GM21390 (cell line): ENCODE measurements around the gene MRPS12.
"Not testable (repeated sequence)": the region's sequence is repeated elsewhere in the genome, so short reads cannot be mapped to it uniquely, and the experiment has no call there.

Experiments
- ATAC-seq: cut with Tn5 transposase; IDR thresholded peaks from one replicate; pipeline ENCODE4 v1.9.1; 2021; ENCODE audit not compliant: unreplicated experiment

The MRPS12 gene

DNA sequence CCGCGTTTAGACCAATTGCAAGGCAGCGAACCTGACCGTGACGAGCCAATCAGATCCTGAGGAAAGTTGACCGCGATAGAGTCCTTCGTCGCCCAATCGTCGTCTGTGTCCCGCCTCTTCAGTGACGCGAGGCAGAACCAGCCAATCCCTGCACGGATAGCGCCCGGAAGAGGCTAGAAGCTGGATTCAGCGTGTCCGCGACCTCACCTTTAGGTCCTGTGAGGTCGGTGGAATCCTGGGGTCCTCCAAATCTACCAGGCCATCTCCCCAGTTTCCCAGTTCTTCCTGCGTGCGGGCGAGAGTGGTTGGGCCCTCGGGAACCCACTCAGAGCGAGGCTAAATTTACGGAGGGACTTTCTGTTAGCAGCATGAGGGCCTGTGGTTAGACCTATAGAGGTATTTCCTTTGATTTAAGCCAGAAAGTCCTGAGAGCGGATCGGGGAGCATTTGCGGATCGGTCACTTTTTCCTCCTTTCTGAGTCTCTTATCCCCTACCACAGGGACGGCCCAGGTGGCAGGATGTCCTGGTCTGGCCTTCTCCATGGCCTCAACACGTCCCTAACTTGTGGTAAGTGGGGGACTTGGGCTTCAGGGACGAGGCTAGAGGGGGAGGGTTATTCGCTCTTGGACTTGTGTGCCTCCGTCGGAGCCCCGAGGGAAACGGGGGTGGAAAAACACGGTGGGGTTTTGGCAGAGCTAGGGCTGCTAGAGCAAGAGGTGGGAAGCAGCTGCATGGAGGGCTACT, at the start of gene MRPS12:
TSS of gene MRPS12 (plus strand) at position 169 of the 745 bp plus-strand sequence. CDS start at position 520, 351 bp downstream.
- peak; percentile 88 for ATAC-seq

DNA sequence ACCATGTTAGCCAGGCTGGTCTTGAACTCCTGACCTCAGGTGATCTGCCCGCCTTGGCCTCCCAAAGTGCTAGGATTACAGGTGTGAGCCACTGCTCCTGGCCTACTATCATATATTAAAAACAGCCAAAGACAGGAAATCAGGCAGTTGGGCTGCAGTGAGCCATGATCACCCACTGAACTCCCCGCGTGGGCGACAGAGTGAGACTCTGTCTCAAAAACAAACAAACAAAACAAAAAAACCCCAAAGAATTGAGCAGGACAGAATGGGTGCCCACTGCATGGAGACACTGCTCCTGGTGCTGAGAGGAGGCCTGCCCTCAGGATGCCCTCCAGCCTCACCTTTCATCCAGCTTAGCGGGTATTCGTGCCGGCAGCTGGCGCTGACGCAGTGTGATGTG, 47.5 kb upstream of the MRPS12 start:
- no peak for ATAC-seq

DNA sequence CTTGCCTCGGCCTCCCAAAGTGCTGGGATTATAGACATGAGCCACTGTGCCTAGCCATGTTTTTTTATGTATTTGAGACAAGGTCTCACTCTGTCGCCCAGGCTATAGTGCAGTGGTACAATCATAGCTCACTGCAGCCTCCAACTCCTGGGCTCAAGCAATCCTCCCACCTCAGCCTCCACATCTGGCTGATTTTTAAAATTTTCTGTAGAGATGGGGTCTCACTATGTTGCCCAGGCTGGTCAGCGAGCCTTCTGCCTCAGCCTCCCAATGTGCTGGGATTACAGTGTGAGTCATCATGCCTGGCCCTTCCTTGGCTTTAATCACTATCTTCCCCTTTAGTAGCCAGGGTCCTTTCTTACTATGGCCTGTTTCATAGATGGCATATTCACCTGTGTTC, 46.1 kb upstream of the MRPS12 start:
- ATAC-seq = not testable (repeated sequence)

DNA sequence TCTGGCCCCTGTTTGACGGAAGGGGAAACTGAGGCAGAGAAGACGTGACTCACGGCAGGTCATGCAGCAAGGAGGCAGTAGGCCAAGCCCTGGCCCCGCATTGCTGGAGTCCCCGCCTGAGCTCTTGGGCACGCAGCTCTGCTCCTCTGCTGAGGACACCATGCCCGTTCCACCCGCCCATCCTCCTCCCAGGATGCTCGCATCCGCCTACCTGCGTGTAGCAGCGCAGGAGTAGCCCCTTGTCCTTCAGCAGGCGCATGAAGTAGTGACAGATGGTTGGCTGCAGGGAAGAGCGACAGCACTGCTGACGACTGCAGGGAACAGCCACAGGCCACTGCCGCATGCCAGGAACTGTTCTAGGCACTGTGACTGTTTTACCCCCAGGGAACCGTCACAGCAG, 41.9 kb upstream of the MRPS12 start:
- ATAC-seq = no peak

DNA sequence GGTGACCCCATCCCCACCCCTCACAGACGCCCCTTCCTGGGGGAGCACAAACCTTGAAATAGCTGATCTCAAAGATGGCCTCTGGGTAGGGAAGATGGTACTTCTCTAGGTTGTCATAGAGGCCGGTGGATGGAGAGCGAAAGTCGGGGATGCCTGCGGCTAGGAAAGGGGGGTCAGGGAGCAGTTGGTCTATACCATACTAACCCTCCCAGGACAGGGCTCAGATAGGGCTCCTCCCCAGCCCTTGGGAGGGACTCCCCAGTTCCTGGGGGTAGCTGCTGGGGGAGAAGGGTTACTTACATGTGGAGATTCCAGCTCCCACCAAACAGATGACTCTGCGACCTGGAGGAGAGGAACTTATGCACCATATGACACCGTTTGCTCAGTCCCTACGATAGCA, 40.9 kb upstream of the MRPS12 start:
- no peak for ATAC-seq

DNA sequence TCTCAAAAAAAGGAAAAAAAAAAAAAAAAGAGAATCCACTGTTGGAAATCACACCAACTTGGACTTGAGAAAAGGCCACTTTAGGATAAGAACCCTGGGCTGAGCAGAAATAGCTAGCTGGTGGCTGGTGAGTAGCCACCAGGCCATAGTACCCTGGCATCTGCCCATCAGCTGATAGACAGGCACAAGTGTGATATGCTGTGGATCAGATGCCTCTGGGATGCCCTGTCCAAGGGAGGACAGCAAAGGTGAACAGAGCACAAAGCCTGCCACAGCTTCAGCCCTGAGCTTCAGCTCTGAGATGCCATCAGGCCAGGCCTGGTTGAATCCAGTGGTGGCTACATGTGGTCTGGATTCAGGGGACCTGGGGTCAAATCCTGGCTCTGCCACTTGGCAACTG, 40.1 kb upstream of the MRPS12 start:
- ATAC-seq = no peak

DNA sequence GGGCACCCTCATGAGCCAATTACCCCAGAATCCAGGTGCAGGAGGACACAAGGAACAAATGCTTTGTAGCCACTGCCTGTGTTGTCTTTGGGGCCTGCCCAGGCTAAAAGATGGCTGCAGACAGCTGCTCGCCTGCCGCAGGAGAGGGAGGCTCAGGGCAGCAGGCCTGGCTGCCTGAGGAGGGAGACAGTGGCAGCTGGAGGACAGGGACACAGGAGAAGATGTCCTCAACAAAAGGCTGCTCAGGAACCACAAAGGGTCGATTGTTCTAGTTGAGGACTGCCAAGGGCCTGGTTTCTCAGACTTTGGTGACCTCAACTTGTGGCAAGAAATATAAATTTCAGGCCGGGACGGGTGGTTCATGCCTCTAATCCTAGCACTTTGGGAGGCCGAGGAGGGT, 39.0 kb upstream of the MRPS12 start:
- ATAC-seq = no peak

DNA sequence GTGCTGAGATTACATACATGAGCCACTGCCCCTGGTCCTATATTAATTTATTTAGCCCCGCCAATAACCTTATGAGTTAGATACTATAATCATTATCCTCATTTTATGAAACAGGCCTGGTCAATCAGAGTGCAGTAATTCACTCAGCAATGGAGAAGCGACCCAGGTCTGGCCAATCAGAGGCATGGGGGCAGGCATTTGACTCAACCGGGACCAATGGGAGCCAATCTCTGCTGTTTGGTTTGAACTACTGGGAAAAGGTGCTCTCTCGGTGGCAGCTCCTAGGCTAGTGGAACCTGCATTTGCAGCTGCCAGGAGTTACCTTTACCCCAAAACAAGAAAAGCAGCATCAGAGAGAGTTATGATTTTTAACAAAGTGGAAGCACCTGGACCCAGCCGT, 37.9 kb upstream of the MRPS12 start:
- no peak for ATAC-seq

DNA sequence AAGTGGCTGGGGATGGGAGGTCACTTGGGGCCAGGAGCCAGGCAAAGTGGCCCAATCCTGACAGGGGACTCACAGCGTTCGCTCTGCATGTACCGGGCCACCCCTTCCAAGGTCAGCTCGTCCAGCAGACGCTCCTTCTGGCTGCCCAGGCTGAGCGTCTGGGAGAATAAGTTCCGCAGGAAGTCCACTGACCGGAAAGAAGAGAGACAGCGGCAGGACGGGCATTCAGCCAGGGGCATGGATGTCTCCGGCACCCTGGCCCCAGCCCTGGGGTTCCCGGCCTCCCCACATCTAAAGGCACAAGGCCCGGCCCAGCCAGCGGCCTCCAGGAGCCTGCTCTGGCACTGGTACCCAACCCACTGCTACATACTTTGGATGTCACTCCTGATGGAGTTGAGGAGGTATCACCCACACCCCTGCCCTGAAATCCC, 37.4 kb upstream of the MRPS12 start:
- no peak for ATAC-seq

DNA sequence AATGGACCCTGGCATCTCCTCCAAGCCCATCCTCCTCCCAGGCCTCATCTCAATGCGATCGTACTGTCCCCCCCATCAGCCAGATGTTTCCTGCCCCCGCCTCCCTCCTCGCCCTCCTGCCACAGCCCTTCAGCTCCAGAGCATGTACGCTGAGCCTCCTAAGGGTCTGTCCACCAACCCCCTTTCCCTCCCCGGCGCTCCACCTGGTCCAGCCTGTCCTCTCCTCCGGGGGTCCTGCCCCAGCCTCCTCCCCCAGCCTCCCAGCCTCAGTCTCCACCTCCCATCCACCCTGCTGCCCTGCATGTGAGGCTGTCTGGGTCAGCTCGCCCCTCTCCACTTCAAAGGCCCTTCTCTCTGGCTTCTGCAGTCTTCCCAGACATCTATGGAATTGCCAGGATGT, 35.8 kb upstream of the MRPS12 start:
- ATAC-seq = no peak

DNA sequence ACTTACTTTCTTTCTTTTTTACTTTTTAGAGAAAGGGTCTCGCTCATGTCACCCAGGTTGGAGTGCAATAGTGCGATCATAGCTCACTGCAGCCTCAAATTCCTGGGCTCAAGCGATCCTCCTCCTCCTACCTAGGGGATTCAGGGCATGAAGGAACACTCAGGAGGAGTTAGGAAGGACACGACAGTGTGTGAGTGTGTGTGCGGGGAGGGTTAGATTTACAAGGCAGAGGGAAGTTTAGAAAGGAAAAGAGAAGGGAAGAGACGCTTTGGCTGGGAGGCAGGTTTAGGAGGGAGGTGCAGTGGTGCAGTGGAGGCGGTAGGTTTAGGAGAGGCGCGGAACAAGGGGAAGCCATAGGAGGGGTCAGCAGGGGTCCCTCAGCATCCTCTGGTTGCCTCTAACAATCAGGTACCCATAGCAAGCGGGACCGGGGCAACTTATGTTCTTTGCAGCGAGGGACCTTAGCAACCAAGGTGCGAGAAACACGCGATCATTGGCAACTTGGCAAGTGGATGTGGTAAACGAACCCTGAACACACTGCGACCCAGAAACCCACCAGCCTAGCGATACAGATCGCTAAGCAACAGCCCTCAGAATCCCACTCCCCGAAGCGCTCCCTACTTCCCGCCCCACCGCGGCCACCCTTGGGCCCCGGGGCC, 31.8 kb upstream of the MRPS12 start:
- no peak for ATAC-seq

DNA sequence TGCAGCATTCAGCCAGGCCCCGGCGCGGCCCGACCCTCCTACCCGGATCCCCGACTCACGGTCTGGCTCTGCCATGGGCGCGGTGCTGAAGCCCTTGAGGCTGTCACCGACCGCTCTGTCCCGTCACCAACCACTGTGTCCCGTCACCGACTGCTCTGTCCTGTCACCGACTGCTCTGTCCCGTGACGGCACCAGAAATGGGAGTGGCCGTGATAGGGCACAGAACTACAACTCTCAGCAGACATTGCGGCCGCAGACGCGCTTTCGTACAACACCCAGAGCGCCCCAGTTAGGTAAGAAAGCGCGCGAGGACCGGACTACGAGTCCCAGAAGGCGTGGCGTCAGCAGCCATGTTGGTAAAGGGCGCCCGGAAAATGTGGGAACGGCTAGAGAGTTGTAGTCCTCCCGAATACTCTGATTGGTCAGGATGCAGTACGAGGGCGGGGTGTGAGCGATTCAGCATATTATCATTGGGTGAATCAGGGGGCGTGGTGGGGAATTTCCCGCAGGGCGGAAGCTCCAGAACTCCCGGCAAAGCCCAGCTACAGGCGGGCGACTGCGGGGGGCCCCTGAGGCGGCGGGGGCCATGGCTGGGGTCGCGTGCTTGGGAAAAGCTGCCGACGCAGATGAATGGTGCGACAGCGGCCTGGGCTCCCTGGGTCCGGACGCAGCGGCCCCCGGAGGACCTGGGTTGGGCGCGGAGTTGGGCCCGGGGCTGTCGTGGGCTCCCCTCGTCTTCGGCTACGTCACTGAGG, 31.1 kb upstream of the MRPS12 start, which contains the start of the genes NFKBIB and SIRT2:
TSS of gene NFKBIB (plus strand) at position 523 of the 755 bp plus-strand sequence. CDS start at position 587, 64 bp downstream.
TSS of gene SIRT2 (minus strand) at position 172 of the 755 bp plus-strand sequence. CDS start at position 75, 97 bp downstream.
- peak; percentile 89 for ATAC-seq

DNA sequence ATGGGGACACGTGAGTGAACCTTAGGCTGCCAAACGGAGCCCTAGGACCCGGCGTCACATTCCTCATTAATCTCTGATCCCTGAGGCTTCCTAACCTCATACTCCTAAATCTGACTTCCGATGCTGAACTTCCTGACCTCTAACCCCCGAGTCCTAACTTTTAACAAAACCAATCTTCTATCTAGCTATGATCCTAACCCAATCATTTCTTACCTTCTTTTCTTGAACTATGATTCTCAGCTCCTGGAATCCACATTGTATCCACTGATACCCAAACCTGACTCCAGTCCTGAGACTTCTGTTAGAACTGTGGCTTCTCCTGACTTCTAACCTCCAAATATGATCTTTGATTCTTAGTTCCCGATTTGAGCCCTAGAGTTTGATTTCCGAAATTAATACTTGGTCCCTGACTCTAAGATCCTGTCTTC, 30.5 kb upstream of the MRPS12 start:
- no peak for ATAC-seq

DNA sequence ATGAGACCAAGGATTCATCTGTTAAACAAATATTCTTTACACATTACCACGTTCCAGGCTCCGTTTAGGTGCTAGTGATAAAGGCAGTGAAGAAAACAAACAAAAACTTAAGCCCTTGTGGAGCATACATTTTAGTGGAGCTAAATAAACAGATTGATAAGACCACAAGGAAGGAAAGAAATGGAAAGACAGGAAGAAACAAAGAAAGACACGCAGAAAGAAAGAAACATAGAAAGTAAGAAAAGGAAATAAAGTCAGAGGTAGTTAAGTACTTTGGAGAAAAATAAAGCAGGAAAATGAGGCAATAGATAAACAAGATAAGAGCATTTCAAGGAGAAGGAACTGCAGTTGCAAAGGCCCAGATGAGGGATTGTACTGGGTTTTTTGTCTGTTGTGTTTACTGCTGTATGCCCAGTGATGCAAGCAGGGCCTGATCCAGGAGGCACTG, 30.0 kb upstream of the MRPS12 start:
- ATAC-seq = no peak

DNA sequence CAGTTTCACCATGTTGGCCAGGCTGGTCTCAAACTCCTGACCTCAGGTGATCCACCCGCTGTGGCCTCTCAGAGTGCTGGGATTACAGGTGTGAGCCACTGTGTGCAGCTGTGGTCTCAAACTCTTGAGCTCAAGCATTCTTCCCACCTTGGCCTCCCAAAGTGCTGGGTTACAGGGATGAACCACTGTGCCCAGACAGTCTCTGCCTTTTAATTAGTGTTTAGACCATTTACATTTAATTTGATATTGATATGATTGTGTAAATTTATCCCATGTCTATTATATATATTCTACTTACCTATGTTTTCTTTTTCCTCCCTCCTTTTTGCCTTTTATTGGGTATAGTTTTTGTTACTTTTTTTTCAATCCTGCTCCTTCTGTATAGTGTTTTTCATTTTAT, 29.1 kb upstream of the MRPS12 start:
- ATAC-seq = no peak

DNA sequence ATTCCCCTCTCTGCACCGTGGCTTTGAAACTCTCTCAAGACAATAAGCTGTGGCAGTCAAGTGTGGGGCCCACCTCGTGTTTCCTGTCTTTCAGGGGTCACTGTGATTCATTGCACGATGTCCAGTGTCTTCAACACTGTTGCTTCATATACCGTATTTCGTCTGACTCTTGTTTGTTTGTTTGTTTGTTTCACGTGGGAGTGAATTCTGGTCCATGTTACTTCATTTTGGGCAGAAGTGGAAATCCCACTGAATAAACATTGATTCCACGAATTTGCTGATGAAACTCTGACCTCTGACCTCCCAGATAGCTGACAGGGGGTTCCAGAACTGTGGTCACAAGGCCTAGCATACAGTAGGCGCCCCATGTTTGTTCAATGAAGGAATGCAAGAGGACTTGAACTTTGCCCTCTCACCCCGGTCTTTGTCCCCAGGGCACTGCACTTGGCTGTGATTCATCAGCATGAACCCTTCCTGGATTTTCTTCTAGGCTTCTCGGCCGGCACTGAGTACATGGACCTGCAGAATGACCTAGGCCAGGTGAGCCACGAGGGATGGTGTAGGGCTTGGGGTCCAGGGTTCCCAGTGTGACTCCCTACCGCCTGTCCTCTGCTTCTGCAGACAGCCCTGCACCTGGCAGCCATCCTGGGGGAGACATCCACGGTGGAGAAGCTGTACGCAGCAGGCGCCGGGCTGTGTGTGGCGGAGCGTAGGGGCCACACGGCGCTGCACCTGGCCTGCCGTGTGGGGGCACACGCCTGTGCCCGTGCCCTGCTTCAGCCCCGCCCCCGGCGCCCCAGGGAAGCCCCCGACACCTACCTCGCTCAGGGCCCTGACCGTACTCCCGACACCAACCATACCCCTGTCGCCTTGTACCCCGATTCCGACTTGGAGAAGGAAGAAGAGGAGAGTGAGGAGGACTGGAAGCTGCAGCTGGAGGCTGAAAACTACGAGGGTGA, 25.9 kb upstream of the MRPS12 start:
- no peak for ATAC-seq

DNA sequence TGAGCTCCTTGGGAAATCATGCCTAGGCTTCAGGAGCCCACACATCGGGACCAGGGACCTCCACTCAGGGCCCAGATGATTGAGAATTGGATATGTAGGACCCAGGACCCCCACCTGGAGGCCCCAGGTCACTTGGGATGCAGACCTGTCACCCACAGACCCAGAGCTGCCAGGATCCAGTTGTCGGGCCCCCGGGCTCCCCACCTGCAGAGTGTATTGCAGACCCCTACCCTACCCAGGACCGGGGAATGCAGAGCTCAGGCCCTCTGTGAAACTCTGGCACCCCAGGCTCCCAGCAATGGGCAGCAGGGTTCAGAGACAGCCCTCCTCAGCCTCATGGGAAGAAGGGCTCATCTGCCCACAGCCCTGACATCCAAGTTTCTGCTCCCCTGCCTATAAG, 25.1 kb upstream of the MRPS12 start:
- no peak for ATAC-seq

DNA sequence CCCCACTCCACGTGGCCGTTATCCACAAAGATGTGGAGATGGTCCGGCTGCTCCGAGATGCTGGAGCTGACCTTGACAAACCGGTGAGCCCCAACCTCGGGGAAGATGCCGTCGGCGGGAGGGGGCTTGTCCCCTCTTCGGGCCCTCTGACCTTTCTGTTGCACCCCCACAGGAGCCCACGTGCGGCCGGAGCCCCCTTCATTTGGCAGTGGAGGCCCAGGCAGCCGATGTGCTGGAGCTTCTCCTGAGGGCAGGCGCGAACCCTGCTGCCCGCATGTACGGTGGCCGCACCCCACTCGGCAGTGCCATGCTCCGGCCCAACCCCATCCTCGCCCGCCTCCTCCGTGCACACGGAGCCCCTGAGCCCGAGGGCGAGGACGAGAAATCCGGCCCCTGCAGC, 23.5 kb upstream of the MRPS12 start:
- no peak for ATAC-seq

DNA sequence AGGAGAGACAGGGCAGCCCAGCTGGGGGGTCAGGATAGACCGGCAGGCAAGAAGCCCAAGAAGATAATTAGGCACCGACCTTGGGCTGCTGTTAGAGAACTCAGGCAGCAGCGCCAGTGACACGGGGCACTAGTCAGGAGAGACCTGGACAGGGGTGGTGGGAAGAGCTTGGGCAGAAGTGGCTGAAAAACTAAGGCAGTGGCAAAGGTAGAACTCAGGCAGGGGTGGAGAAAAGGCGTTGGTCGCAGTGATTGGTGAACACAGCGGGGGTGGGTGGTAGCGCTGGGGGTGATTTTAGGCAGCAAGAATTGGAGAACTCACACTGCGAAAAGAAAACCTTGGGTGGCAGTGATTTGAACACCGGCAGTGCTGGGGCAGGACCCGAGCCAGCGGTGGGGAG, 23.1 kb upstream of the MRPS12 start:
- no peak for ATAC-seq

DNA sequence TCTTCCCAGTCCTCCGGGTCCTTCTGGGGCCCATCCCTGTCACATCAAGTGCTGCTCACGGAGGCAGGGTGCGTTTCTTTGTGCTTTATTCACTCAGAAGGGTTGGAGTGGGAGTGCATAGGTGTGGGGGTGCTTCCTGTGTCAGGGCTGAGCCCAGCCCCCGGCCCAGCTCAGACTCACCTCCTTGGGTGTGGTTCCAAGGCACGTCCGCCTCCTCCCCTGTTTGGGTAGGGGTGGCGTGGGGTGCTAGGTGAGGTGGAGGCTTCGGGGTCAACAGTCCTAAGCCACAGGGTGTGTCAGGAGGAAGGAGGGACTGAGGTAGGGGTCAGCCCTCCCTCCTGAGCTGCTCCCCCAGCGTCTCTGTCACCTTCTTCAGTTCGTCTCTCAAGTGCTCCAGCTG, 21.8 kb upstream of the MRPS12 start:
- ATAC-seq = no peak
